Gastrocnemius medialis (tissue), 4 donors: ENCODE data around the gene CAPSL.

ENCODE experiments used
- CTCF ChIP-seq, 5 experiments: fragments of 450-650 bp in 3 of 5; fragments of 200-600 bp in 2 of 5; sonication (generic) in 2 of 5; IDR thresholded peaks in 4 of 5; conservative IDR thresholded peaks in 1 of 5; 1 replicate in 4 of 5; 2 replicates in 1 of 5; pipeline ENCODE4 v1.5.1; 2016 to 2019; ENCODE audit warnings: antibody characterized with exemption in 5 of 5, mild to moderate bottlenecking in 3 of 5, moderate library complexity in 3 of 5
- POLR2A ChIP-seq, 2 donors: fragments of 450-650 bp; IDR thresholded peaks; one replicate each; pipeline ENCODE4 v1.6.1; 2017; ENCODE audit warnings: antibody characterized with exemption in 2 of 2, mild to moderate bottlenecking in 2 of 2, moderate library complexity in 2 of 2

GRCh38 chr5:35971186-35971877 lies 32.9 kb upstream of the CAPSL start:
- TF ChIP-seq CTCF (IDR thresholded peaks at IDR 0.05 in 4 of 5, conservative IDR thresholded peaks at IDR 0.05 in 1 of 5) (no peak), POLR2A (IDR thresholded peaks at IDR 0.05) (no peak)
